GM12878 (cell line): ENCODE results near the gene PSORS1C1. TPM values are rescaled to one million over a fixed set of nuclear protein-coding genes. Genes with fewer than 3 reads are reported as not detected.
A peak's percentile ranks its signal among the peaks of the same experiment; 100 is the strongest.
"Not testable (repeated sequence)": the region's sequence is repeated elsewhere in the genome, so short reads cannot be mapped to it uniquely, and the experiment has no call there.

Experiments
- ATAC-seq: fragments of 200-7000 bp; cut with Tn5 transposase; 3 replicates; pipeline ENCODE4 v1.9.1; 2020; ENCODE audit warnings: mild to moderate bottlenecking, moderate library complexity
- BruUV-seq: library from RNA; stranded (reverse); fragments of 400-500 nt; replicated peaks from 2 replicates; lab custom pipeline; 2021; lab: Mats Ljungman, UMichigan
- CTCF ChIA-PET: fragments of 300-600 bp; sonication (Branson Sonifier 250); formaldehyde crosslinking; extraction: SDS; loops from one replicate; lab custom pipeline; 2021; ENCODE audit warnings: inconsistent platforms; lab: Yijun Ruan, JAX
- POLR2A ChIA-PET: fragments of 350-600 bp; formaldehyde crosslinking; extraction: SDS; loops from one replicate; lab custom pipeline; 2021; ENCODE audit warnings: inconsistent platforms; lab: Charles Lee
- RAD21 ChIA-PET: fragments of 300-600 bp; sonication (Branson Sonifier 250); formaldehyde crosslinking; loops from one replicate; lab custom pipeline; 2023; ENCODE audit warnings: antibody characterized with exemption; ENCODE audit not compliant: unreplicated experiment; lab: Charles Lee
- SMC1A ChIA-PET: fragments of 300-600 bp; sonication (Branson Sonifier 250); formaldehyde crosslinking; loops from one replicate; lab custom pipeline; 2023; ENCODE audit not compliant: unreplicated experiment, uncharacterized antibody; lab: Charles Lee
- DNase-seq: peaks from one replicate; pipeline ENCODE4 v3.0.0-alpha.2; 2011; ENCODE audit warnings: low read depth, low spot score
- FAIRE-seq: peaks from 3 replicates; lab custom pipeline; 2011; peaks lifted over from hg19 to GRCh38; lab: Jason Lieb, UNC
- H2AFZ ChIP-seq: 2 replicates; pipeline ENCODE4 v1.6.0; 2011; ENCODE audit warnings: low read depth, low read length, control low read depth; ENCODE audit not compliant: control insufficient read depth
- H3K27ac ChIP-seq: 2 replicates; pipeline ENCODE4 v1.5.1; 2011; ENCODE audit warnings: control low read depth; ENCODE audit not compliant: control insufficient read depth, insufficient read depth
- H3K27me3 ChIP-seq, 2 experiments: replicated peaks in 1 of 2; 2 replicates each; pipeline versions ENCODE4 v1.6.0 to v1.6.1; 2011; ENCODE audit warnings: low read length in 1 of 2; ENCODE audit not compliant: control insufficient read depth in 2 of 2, insufficient read depth in 2 of 2
- H3K36me3 ChIP-seq, 2 experiments: 2 replicates each; pipeline ENCODE4 v1.5.1; 2011; ENCODE audit warnings: low read length in 1 of 2; ENCODE audit not compliant: control insufficient read depth in 2 of 2, insufficient read depth in 2 of 2
- H3K4me1 ChIP-seq: 2 replicates; pipeline ENCODE4 v1.6.1; 2011; ENCODE audit warnings: mild to moderate bottlenecking, low read length, moderate library complexity, mixed read lengths; ENCODE audit not compliant: control insufficient read depth, insufficient read depth
- H3K4me2 ChIP-seq: 2 replicates; pipeline ENCODE4 v1.6.0; 2011; ENCODE audit warnings: control low read depth; ENCODE audit not compliant: control insufficient read depth, insufficient read depth
- H3K4me3 ChIP-seq: fragments of 200-600 bp; sonication (generic); 2 replicates; pipeline ENCODE4 v1.5.1; 2016
- H3K79me2 ChIP-seq: 2 replicates; pipeline ENCODE4 v1.6.0; 2011; ENCODE audit warnings: low read length; ENCODE audit not compliant: control insufficient read depth, insufficient read depth
- H3K9ac ChIP-seq: 2 replicates; pipeline ENCODE4 v1.8.0; 2011; ENCODE audit warnings: low read length, control low read depth, mixed read lengths; ENCODE audit not compliant: control insufficient read depth, insufficient read depth
- H3K9me3 ChIP-seq: replicated peaks from 3 replicates; pipeline ENCODE4 v1.5.1; 2011; ENCODE audit warnings: mild to moderate bottlenecking, low read length; ENCODE audit not compliant: control insufficient read depth, insufficient read depth
- H4K20me1 ChIP-seq: 2 replicates; pipeline ENCODE4 v1.6.0; 2011; ENCODE audit not compliant: control insufficient read depth, insufficient read depth
- MLLT1 ChIP-seq: fragments of 450-650 bp; IDR thresholded peaks from 2 replicates; pipeline ENCODE4 v1.6.1; 2016; ENCODE audit warnings: mild to moderate bottlenecking
- NFIC ChIP-seq: IDR thresholded peaks from 2 replicates; pipeline ENCODE4 v1.6.1; 2012; ENCODE audit warnings: low read depth, mild to moderate bottlenecking, inconsistent platforms, low read length, moderate library complexity
- YBX1 ChIP-seq: fragments of 450-650 bp; IDR thresholded peaks from 2 replicates; pipeline ENCODE4 v1.6.1; 2016; ENCODE audit warnings: antibody characterized with exemption
- WGBS: methylation state at CpG from one replicate; pipeline ENCODE4 v1.1.6; 2016; ENCODE audit warnings: low lambda C conversion rate; ENCODE audit not compliant: insufficient replicate concordance, insufficient coverage; ENCODE audit errors: missing lambda C conversion rate; 5-methylcytosine and 5-hydroxymethylcytosine counted together
- in situ Hi-C: fragments of 300-500 bp; cut with MboI; formaldehyde crosslinking; loops from 9 replicates; pipeline ENCODE4 v1.14.3; 2018; ENCODE audit warnings: mixed read lengths
- intact Hi-C: fragments of 100-400 bp; cut with micrococcal nuclease; formaldehyde crosslinking; loops from one replicate; pipeline ENCODE4 v1.14.2; 2022; ENCODE audit not compliant: unreplicated experiment
- polyA plus RNA-seq, 11 experiments: library from polyadenylated mRNA; depleted of rRNA in 4 of 11; unstranded in 6 of 11; stranded (reverse) in 5 of 11; fragments of >200 nt; fragmentation: Nextera tagmentation in 4 of 11; fragmentation: Illumina TruSeq in 1 of 11; extraction: Ambion mirVana in 4 of 11; extraction: Trizol in 1 of 11; gene quantifications; 1 replicate in 1 of 11; 2 replicates in 10 of 11; pipeline versions ENCODE4 v1.2.1 to v1.2.3, GENCODE V29; 2011 to 2016; ENCODE audit warnings: inconsistent platforms in 2 of 11, missing spikeins in 2 of 11, low read depth in 1 of 11
- total RNA-seq, 4 experiments: library from RNA; depleted of rRNA in 3 of 4; stranded (reverse); fragments of >200 nt in 3 of 4; fragmentation: Illumina TruSeq in 1 of 4; extraction: Trizol in 1 of 4; gene quantifications; 2 replicates each; pipeline versions ENCODE4 v1.2.1 to v1.2.3, GENCODE V29; 2013 to 2021

PSORS1C1 gene
- total and polyA plus RNA-seq, 10 of the 15 experiments (the other 5 are each of a cell fraction or from before 2014, with no cell fraction given): 0.13 to 1.00 (median 0.20) TPM; not detected in 5

- CTCF ChIA-PET: interaction anchor here (0.6 to 2.4 kb wide), 18 partner anchors 10 to 485 kb away, joined by 3 to 10 read pairs (median 3); partner anchors contain the start of gene PSORS1C2
Observed at GRCh38 chr6:31164475-31165063, 50.0 kb downstream of the PSORS1C1 start.

More at GRCh38 chr6:31164475-31165063, 50.0 kb downstream of the PSORS1C1 start:
- H2AFZ ChIP-seq, in situ Hi-C loops, H3K9ac ChIP-seq, FAIRE-seq, DNase-seq, H4K20me1 ChIP-seq, H3K9me3 ChIP-seq: not testable (repeated sequence)
- POLR2A ChIA-PET: interaction anchor here (1.2 to 2.3 kb wide), 6 partner anchors 12 to 26 kb away, joined by 3 to 9 read pairs (median 4); no protein-coding TSS in a partner anchor
- Histone ChIP-seq H3K36me3 (peaks cover 8 to 12% of the 10 kb centered on the region in 2 experiments), H3K4me1 (peaks cover 32% of the 10 kb centered on the region), H3K79me2 (peaks cover 23% of the 10 kb centered on the region), H3K27ac (peak overlapping the region; percentile 37), H3K4me3 (peak overlapping the region; percentile 49), H3K4me2 (peak overlapping the region; percentile 44)
- RAD21 ChIA-PET: interaction anchor here (1.0 to 1.8 kb wide), 5 partner anchors 15 to 202 kb away, joined by 3 to 10 read pairs (median 3); no protein-coding TSS in a partner anchor
- 64% methylated on average over 7 of the region's 9 CpGs for WGBS
- SMC1A ChIA-PET: interaction anchor here (0.6 to 2.5 kb wide), 10 partner anchors 9 to 190 kb away, joined by 3 to 18 read pairs (median 4); partner anchors contain the start of gene PSORS1C2
- BruUV-seq: TSS peak; percentile 70
- intact Hi-C loops: loop anchor here (1.0 kb wide), 1 partner anchor 27 kb away; no protein-coding TSS in a partner anchor
- TF ChIP-seq NFIC (0 out of 2 replicates have a peak, but pooled peaks have one; percentile 17), MLLT1 (peak; percentile 90), YBX1 (0 out of 2 replicates have a peak, but pooled peaks have one; percentile 32)
- TF ChIP-seq, all 136 proteins: peak for 3; not testable (repeated sequence) for 133
- not testable (repeated sequence) for H3K27me3 ChIP-seq
- peak; percentile 5; the same call in 2 of the 3 replicates for ATAC-seq
